ENCODE measurements around the gene RIN3.

GRCh38 chr14:92532490-92533163 is 19.0 kb downstream of the RIN3 start:
- TF ChIP-seq CTCF (IDR thresholded peaks at IDR 0.05; ENCODE audit: low read length) (no peak), EZH2phosphoT487 (IDR thresholded peaks at IDR 0.05; ENCODE audit: low read length) (no peak), EZH2 (optimal IDR thresholded peaks at IDR 0.05; ENCODE audit: low read depth, low read length) (no peak)
